Smooth muscle cell (in vitro differentiated cells): Measurements from ENCODE around the gene FGF12. TPM values are rescaled to one million over a fixed set of nuclear protein-coding genes. Genes with fewer than 3 reads are reported as not detected.

ENCODE experiments used
- DNase-seq: peaks from one replicate; lab custom pipeline; 2025; ENCODE audit not compliant: unreplicated experiment; lab: John Stamatoyannopoulos, UW
- H2AFZ ChIP-seq: fragments of 200-600 bp; sonication (generic); 2 replicates; pipeline ENCODE4 v1.6.0; 2016; ENCODE audit warnings: antibody characterized with exemption, low read depth, mild to moderate bottlenecking
- H3F3A ChIP-seq: fragments of 200-600 bp; sonication (generic); 2 replicates; pipeline ENCODE4 v1.6.0; 2017; ENCODE audit warnings: antibody characterized with exemption, low read depth
- H3K27ac ChIP-seq: fragments of 200-600 bp; sonication (generic); 2 replicates; pipeline ENCODE4 v1.5.1; 2016; ENCODE audit warnings: low read depth, mild to moderate bottlenecking
- H3K27me3 ChIP-seq: fragments of 200-600 bp; sonication (generic); 2 replicates; pipeline ENCODE4 v1.6.1; 2016; ENCODE audit warnings: low read depth, mild to moderate bottlenecking
- H3K36me3 ChIP-seq: fragments of 200-600 bp; sonication (generic); 2 replicates; pipeline ENCODE4 v1.5.1; 2016; ENCODE audit warnings: low read depth
- H3K4me1 ChIP-seq: fragments of 200-600 bp; sonication (generic); 2 replicates; pipeline ENCODE4 v1.5.1; 2016; ENCODE audit warnings: low read depth
- H3K4me2 ChIP-seq: fragments of 200-600 bp; sonication (generic); 2 replicates; pipeline ENCODE4 v1.6.0; 2016; ENCODE audit warnings: mild to moderate bottlenecking
- H3K4me3 ChIP-seq: fragments of 200-600 bp; sonication (generic); 2 replicates; pipeline ENCODE4 v1.5.1; 2016; ENCODE audit warnings: mild to moderate bottlenecking
- H3K79me2 ChIP-seq: fragments of 200-600 bp; sonication (generic); 2 replicates; pipeline ENCODE4 v1.6.0; 2016; ENCODE audit warnings: low read depth, mild to moderate bottlenecking
- H3K9ac ChIP-seq: fragments of 200-600 bp; sonication (generic); 2 replicates; pipeline ENCODE4 v1.6.0; 2016; ENCODE audit warnings: low read depth
- H3K9me3 ChIP-seq: fragments of 200-600 bp; sonication (generic); replicated peaks from 2 replicates; pipeline ENCODE4 v1.5.1; 2016; ENCODE audit warnings: low read depth
- H4K20me1 ChIP-seq: fragments of 200-600 bp; sonication (generic); 2 replicates; pipeline ENCODE4 v1.6.0; 2016; ENCODE audit warnings: low read depth
- WGBS: methylation state at CpG from one replicate; pipeline ENCODE4 v1.1.7; 2016; ENCODE audit warnings: low lambda C conversion rate; 5-methylcytosine and 5-hydroxymethylcytosine counted together
- polyA plus RNA-seq: library from polyadenylated mRNA; unstranded; fragments of >200 nt; fragmentation: Nextera tagmentation; extraction: Ambion mirVana; gene quantifications from 2 replicates; pipeline ENCODE4 v1.2.1, GENCODE V29; 2016
- total RNA-seq: library from RNA; depleted of rRNA; stranded (reverse); fragments of >200 nt; gene quantifications from 2 replicates; pipeline ENCODE4 v1.2.3, GENCODE V29; 2014
- TF ChIP-seq, protein P1 (sequence below): fragments of 200-600 bp; sonication (generic); IDR thresholded peaks from 2 replicates; pipeline ENCODE4 v1.5.1; 2017; ENCODE audit warnings: borderline replicate concordance, mild to moderate bottlenecking, antibody characterized with exemption; ENCODE audit not compliant: insufficient read depth, poor library complexity, severe bottlenecking

Gene FGF12
- total and polyA plus RNA-seq, 2 experiments from 2014 or later = 0.47 to 1.0 TPM

DNA sequence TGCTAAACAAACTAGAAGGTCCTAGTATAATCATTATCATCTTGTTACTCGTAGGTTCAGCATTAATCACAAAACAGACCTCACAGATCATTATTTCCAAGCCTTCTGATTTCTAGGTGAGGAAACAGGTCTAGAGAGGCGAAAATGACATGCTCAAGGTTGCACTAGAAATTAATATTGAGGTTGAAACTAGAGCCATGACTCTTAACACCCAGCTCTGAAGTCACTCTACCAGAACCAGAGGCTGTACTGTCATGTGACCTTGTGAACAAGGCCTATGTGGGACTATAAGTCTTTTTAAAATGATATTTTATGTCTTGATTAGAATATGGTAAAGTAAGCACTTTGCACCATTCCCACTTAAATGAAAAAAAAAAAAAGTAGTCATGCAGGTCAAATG is 23.8 kb upstream of the FGF12 start:
- TF ChIP-seq, protein P1, sequence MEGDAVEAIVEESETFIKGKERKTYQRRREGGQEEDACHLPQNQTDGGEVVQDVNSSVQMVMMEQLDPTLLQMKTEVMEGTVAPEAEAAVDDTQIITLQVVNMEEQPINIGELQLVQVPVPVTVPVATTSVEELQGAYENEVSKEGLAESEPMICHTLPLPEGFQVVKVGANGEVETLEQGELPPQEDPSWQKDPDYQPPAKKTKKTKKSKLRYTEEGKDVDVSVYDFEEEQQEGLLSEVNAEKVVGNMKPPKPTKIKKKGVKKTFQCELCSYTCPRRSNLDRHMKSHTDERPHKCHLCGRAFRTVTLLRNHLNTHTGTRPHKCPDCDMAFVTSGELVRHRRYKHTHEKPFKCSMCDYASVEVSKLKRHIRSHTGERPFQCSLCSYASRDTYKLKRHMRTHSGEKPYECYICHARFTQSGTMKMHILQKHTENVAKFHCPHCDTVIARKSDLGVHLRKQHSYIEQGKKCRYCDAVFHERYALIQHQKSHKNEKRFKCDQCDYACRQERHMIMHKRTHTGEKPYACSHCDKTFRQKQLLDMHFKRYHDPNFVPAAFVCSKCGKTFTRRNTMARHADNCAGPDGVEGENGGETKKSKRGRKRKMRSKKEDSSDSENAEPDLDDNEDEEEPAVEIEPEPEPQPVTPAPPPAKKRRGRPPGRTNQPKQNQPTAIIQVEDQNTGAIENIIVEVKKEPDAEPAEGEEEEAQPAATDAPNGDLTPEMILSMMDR = no peak
- H3K27ac ChIP-seq = no peak overlapping the region

GRCh38 chr3:192750201-192750600 is 22.9 kb upstream of the FGF12 start:
- no peak overlapping the region for H2AFZ ChIP-seq
- no peaks in the 10 kb centered on the region for H3F3A ChIP-seq
- H3K79me2 ChIP-seq = no peaks in the 10 kb centered on the region
- no peaks in the 10 kb centered on the region for H3K27me3 ChIP-seq
- H3K4me2 ChIP-seq = no peak overlapping the region
- no peak for DNase-seq
- no peaks in the 10 kb centered on the region for H4K20me1 ChIP-seq
- H3K27ac ChIP-seq = no peak overlapping the region
- no peaks in the 10 kb centered on the region for H3K36me3 ChIP-seq
- H3K4me3 ChIP-seq = no peak overlapping the region
- TF ChIP-seq, protein P1 = no peak
- no peak overlapping the region for H3K9ac ChIP-seq
- 43% methylated on average over 5 of the region's 5 CpGs for WGBS
- H3K4me1 ChIP-seq = no peaks in the 10 kb centered on the region
- no peaks in the 10 kb centered on the region for H3K9me3 ChIP-seq

More for the DNA sequence above, 23.8 kb upstream of the FGF12 start:
- Histone ChIP-seq H3F3A (no peaks in the 10 kb centered on the region), H3K36me3 (no peaks in the 10 kb centered on the region), H4K20me1 (no peaks in the 10 kb centered on the region), H3K27me3 (no peaks in the 10 kb centered on the region), H3K79me2 (no peaks in the 10 kb centered on the region), H3K9ac (no peak overlapping the region), H2AFZ (no peak overlapping the region), H3K4me2 (no peak overlapping the region), H3K9me3 (no peaks in the 10 kb centered on the region), H3K4me3 (no peak overlapping the region), H3K4me1 (no peaks in the 10 kb centered on the region)
- DNase-seq = no peak
- 39% methylated on average over 2 of the region's 2 CpGs for WGBS

GRCh38 chr3:192747746-192748145 is 20.4 kb upstream of the FGF12 start:
- Histone ChIP-seq H3K4me3 (no peak overlapping the region), H3K9ac (no peak overlapping the region), H3K4me2 (no peak overlapping the region), H3K27me3 (no peaks in the 10 kb centered on the region), H3K4me1 (no peaks in the 10 kb centered on the region), H4K20me1 (no peaks in the 10 kb centered on the region), H3F3A (no peaks in the 10 kb centered on the region), H3K9me3 (no peaks in the 10 kb centered on the region), H3K79me2 (no peaks in the 10 kb centered on the region), H3K27ac (no peak overlapping the region), H2AFZ (no peak overlapping the region), H3K36me3 (no peaks in the 10 kb centered on the region)
- WGBS = 38% methylated on average over 3 of the region's 3 CpGs
- no peak for DNase-seq
- TF ChIP-seq, protein P1 = no peak

- Histone ChIP-seq H3F3A (no peaks in the 10 kb centered on the region), H3K4me3 (no peak overlapping the region), H3K79me2 (no peaks in the 10 kb centered on the region), H3K9ac (no peak overlapping the region), H2AFZ (no peak overlapping the region), H4K20me1 (no peaks in the 10 kb centered on the region), H3K36me3 (no peaks in the 10 kb centered on the region), H3K27ac (no peak overlapping the region), H3K4me2 (no peak overlapping the region), H3K27me3 (no peaks in the 10 kb centered on the region), H3K9me3 (no peaks in the 10 kb centered on the region), H3K4me1 (no peaks in the 10 kb centered on the region)
- no peak for DNase-seq
- WGBS = 60% methylated on average over 1 of the region's 1 CpG
- TF ChIP-seq, protein P1 = no peak
Observed at GRCh38 chr3:192747145-192747544, 19.8 kb upstream of the FGF12 start.
